Astrocyte (in vitro differentiated cells and primary cell): ENCODE results near the gene ADGRA3. TPM values are rescaled to one million over a fixed set of nuclear protein-coding genes. Genes with fewer than 3 reads are reported as not detected.
A peak's percentile ranks its signal among the peaks of the same experiment; 100 is the strongest.

Source experiments
- DNase-seq: peaks from one replicate; pipeline ENCODE4 v3.0.0-alpha.2; 2010; ENCODE audit warnings: low read depth
- FAIRE-seq: peaks from 2 replicates; lab custom pipeline; 2011; peaks lifted over from hg19 to GRCh38; lab: Jason Lieb, UNC
- H2AFZ ChIP-seq: 2 replicates; pipeline ENCODE4 v1.6.0; 2012; ENCODE audit warnings: low read depth, low read length, inconsistent platforms
- H3K27ac ChIP-seq: 2 replicates; pipeline ENCODE4 v1.5.1; 2011; ENCODE audit warnings: low read depth, low read length, inconsistent platforms
- H3K27me3 ChIP-seq: 2 replicates; pipeline ENCODE4 v1.6.0; 2011; ENCODE audit warnings: low read length, inconsistent platforms; ENCODE audit not compliant: insufficient read depth
- H3K36me3 ChIP-seq: 2 replicates; pipeline ENCODE4 v1.5.1; 2011; ENCODE audit warnings: low read length, inconsistent platforms; ENCODE audit not compliant: insufficient read depth
- H3K4me1 ChIP-seq: 2 replicates; pipeline ENCODE4 v1.5.1; 2011; ENCODE audit warnings: low read length, inconsistent platforms; ENCODE audit not compliant: insufficient read depth
- H3K4me2 ChIP-seq: 2 replicates; pipeline ENCODE4 v1.6.0; 2012; ENCODE audit warnings: low read length, inconsistent platforms
- H3K4me3 ChIP-seq: 2 replicates; pipeline ENCODE4 v1.5.1; 2011; ENCODE audit warnings: low read depth, mild to moderate bottlenecking, low read length, inconsistent platforms; ENCODE audit not compliant: insufficient read depth
- H3K79me2 ChIP-seq: 2 replicates; pipeline ENCODE4 v1.6.0; 2012; ENCODE audit warnings: mild to moderate bottlenecking, low read length, inconsistent platforms; ENCODE audit not compliant: insufficient read depth
- H3K9ac ChIP-seq: 2 replicates; pipeline ENCODE4 v1.6.0; 2012; ENCODE audit warnings: mild to moderate bottlenecking, low read length, inconsistent platforms
- H3K9me3 ChIP-seq: 2 replicates; pipeline ENCODE4 v1.5.1; 2012; ENCODE audit warnings: low read depth, mild to moderate bottlenecking, low read length, inconsistent platforms; ENCODE audit not compliant: insufficient read depth
- H4K20me1 ChIP-seq: 2 replicates; pipeline ENCODE4 v1.6.0; 2012; ENCODE audit warnings: low read length, inconsistent platforms; ENCODE audit not compliant: insufficient read depth
- H3K27ac Mint-ChIP-seq: one replicate; pipeline ENCODE4 v1.8.0; 2021; ENCODE audit warnings: mild to moderate bottlenecking, mixed read lengths; ENCODE audit not compliant: unreplicated experiment
- H3K27me3 Mint-ChIP-seq: one replicate; pipeline ENCODE4 v1.8.0; 2021; ENCODE audit warnings: low read depth, mixed read lengths; ENCODE audit not compliant: unreplicated experiment
- H3K36me3 Mint-ChIP-seq: one replicate; pipeline ENCODE4 v1.8.0; 2021; ENCODE audit warnings: low read depth, mixed read lengths; ENCODE audit not compliant: unreplicated experiment
- H3K4me1 Mint-ChIP-seq: one replicate; pipeline ENCODE4 v1.8.0; 2021; ENCODE audit warnings: low read depth, mixed read lengths; ENCODE audit not compliant: unreplicated experiment
- H3K4me3 Mint-ChIP-seq: one replicate; pipeline ENCODE4 v1.8.0; 2021; ENCODE audit warnings: mild to moderate bottlenecking, moderate library complexity, mixed read lengths; ENCODE audit not compliant: unreplicated experiment
- H3K9me3 Mint-ChIP-seq: one replicate; pipeline ENCODE4 v1.8.0; 2021; ENCODE audit warnings: mild to moderate bottlenecking, mixed read lengths; ENCODE audit not compliant: unreplicated experiment
- EZH2 ChIP-seq: IDR thresholded peaks from 2 replicates; pipeline ENCODE4 v1.6.1; 2012; ENCODE audit warnings: mild to moderate bottlenecking, low read length, inconsistent platforms; ENCODE audit not compliant: insufficient read depth
- total RNA-seq: library from RNA; stranded (reverse); gene quantifications from 2 replicates; pipeline ENCODE4 v1.2.1, GENCODE V29; 2021
- TF ChIP-seq, protein P1 (sequence below): IDR thresholded peaks from 2 replicates; pipeline ENCODE4 v1.5.1; 2011; ENCODE audit warnings: low read depth, mild to moderate bottlenecking, inconsistent platforms, low read length, moderate library complexity; ENCODE audit not compliant: insufficient read depth

The ADGRA3 gene
- total RNA-seq, 1 donor from 2014 or later, result 27.3 TPM

DNA sequence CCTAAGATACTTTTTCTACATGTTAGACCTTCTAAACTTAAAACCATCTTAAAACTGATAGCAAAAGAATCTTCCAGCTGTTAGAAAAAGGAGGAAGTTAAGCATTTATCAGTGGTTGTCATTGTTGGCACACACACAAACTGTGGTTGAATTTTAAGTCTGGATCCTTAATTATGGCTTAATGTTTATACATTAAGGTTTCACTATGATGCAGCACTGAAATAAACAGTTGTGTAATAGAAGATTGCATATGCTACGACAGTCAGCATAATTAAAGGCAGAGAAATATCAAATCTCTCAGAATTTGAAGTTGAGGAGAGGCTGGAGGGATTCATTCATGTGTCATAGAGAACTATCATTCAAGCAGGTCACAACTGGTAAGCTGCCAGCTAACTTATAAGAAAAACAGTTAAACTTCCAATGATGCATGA, 32.3 kb downstream of the ADGRA3 start:
- TF ChIP-seq, protein P1, sequence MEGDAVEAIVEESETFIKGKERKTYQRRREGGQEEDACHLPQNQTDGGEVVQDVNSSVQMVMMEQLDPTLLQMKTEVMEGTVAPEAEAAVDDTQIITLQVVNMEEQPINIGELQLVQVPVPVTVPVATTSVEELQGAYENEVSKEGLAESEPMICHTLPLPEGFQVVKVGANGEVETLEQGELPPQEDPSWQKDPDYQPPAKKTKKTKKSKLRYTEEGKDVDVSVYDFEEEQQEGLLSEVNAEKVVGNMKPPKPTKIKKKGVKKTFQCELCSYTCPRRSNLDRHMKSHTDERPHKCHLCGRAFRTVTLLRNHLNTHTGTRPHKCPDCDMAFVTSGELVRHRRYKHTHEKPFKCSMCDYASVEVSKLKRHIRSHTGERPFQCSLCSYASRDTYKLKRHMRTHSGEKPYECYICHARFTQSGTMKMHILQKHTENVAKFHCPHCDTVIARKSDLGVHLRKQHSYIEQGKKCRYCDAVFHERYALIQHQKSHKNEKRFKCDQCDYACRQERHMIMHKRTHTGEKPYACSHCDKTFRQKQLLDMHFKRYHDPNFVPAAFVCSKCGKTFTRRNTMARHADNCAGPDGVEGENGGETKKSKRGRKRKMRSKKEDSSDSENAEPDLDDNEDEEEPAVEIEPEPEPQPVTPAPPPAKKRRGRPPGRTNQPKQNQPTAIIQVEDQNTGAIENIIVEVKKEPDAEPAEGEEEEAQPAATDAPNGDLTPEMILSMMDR, result no peak
- H3K27me3 ChIP-seq, result no peaks in the 10 kb centered on the region
- Mint-ChIP-seq H3K27ac (peak overlapping the region; percentile 36), H3K27me3 (no peaks in the 10 kb centered on the region), H3K9me3 (no peaks in the 10 kb centered on the region), H3K36me3 (no peaks in the 10 kb centered on the region), H3K4me1 (peaks cover 44% of the 10 kb centered on the region), H3K4me3 (no peak overlapping the region)
- H3K4me1 ChIP-seq, result peaks cover 31% of the 10 kb centered on the region
- no peak overlapping the region for H3K9ac ChIP-seq
- H4K20me1 ChIP-seq, result peaks cover 18% of the 10 kb centered on the region
- H2AFZ ChIP-seq, result no peak overlapping the region
- H3K4me3 ChIP-seq, result no peak overlapping the region
- H3K79me2 ChIP-seq, result peaks cover 52% of the 10 kb centered on the region
- H3K27ac ChIP-seq, result no peak overlapping the region
- no peaks in the 10 kb centered on the region for H3K9me3 ChIP-seq
- no peaks in the 10 kb centered on the region for H3K36me3 ChIP-seq
- FAIRE-seq, result peak; percentile 52
- peak overlapping the region; percentile 58 for H3K4me2 ChIP-seq
- peak; percentile 92 for DNase-seq

DNA sequence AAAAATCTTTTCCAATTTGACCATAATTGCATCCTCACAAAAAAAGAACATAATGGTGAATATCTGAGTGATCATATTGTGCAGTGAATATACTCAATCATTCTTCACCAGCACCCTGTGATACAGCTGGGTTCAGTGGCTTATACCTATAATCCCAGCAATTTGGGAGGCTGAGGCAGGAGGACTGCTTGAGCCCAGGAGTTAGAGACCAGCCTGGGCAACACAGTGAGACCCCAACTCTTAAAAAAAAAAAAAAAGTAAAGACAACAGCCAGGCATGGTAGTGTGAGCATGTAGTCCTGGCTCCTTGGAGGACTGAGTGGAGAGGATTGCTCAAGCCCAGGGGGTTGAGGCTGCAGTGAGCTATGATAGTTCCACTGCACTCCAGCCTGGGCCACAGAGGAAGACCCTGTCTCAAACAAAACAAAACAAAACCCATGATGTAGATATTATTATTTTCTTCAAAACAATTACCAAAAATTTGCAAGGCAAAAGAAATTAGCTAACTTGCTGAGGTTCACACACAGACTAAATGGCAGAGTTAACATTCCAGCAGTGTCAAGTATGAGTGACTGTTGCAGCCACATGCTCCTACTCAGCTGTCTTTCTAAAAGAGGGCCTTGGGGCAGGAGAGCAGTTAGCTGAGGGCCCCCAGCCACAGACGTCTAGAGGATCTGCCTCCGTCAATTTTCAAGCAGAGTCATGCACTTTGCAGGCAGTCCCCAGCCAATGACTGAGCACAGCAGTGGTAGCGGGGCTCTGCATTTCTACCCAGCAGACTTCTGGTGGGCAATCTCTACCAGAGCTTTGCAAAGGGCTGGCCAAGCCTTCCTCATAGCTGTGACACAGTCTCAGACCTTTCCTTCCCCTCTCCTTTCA, 33.4 kb downstream of the ADGRA3 start:
- no peak overlapping the region for H3K27ac ChIP-seq
- H3K79me2 ChIP-seq, result peaks cover 51% of the 10 kb centered on the region
- no peaks in the 10 kb centered on the region for H3K9me3 Mint-ChIP-seq
- H3K4me3 Mint-ChIP-seq, result peak overlapping the region; percentile 55
- no peak for TF ChIP-seq EZH2
- TF ChIP-seq, protein P1, result no peak
- H3K4me1 ChIP-seq, result peaks cover 31% of the 10 kb centered on the region
- H3K9ac ChIP-seq, result no peak overlapping the region
- FAIRE-seq (no peak), DNase-seq (no peak)
- H3K4me1 Mint-ChIP-seq, result peaks cover 46% of the 10 kb centered on the region
- H3K9me3 ChIP-seq, result no peaks in the 10 kb centered on the region
- H2AFZ ChIP-seq, result no peak overlapping the region
- no peaks in the 10 kb centered on the region for H3K27me3 ChIP-seq
- no peaks in the 10 kb centered on the region for H3K27me3 Mint-ChIP-seq
- peaks cover 15% of the 10 kb centered on the region for H4K20me1 ChIP-seq
- no peaks in the 10 kb centered on the region for H3K36me3 ChIP-seq
- no peak overlapping the region for H3K4me2 ChIP-seq
- peak overlapping the region; percentile 36 for H3K27ac Mint-ChIP-seq
- H3K4me3 ChIP-seq, result no peak overlapping the region
- H3K36me3 Mint-ChIP-seq, result no peaks in the 10 kb centered on the region
